ENCODE measurements around the gene PLEKHO2.

The PLEKHO2 gene

DNA sequence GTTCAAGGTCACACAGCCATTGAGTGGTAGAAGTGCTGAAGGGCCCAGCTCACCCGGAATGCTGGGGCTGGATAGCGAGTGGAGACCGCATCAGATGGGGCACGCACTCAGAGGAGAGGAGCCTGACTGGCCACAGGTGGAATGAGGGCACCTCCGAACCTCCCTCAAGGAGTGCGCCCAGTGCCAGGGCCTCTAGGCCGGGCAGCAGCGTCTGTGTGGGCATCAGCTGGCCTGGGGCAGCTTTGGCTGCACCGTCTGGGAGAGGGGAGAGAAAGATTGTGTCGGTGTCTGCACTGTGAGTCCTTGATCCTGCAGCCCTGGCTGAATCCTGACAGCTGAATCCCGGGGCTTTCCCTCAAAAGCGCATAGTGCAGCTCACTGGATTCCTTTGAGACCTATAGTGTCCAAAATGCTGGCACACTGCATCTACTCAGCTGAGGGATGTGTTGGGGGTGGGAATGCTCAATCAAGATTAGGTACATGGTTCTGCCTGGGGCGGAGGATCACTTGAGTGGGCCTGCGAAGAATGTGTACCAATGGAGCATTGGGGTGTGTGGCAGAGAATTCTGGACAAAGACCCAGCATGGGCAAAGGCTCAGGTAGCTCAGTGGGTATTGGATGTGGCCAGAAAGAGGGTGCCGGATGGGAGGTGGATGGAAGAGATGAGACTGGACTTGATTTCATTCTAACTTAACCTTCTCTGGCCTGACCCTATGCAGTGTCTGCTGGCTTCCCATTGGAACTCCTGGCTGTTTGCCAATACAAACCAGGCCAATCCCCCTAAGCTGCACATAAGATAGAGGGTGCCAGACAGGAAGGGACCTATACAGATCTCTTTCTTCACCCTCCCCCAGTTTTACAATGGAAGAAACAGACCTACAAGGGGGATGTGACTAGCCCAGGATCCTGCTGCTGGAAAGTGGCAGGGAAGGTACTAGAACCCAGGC, 70.9 kb downstream of the PLEKHO2 start:
- ATAC-seq, result peak; percentile 5
- no peak for TF ChIP-seq ZNF70 (CRISPR knock-in tag; IDR thresholded peaks at IDR 0.05)
- TF ChIP-seq ARNTL (CRISPR knock-in tag; IDR thresholded peaks at IDR 0.05; ENCODE audit: borderline replicate concordance, low read depth), result no peak
- TF ChIP-seq BACH2 (CRISPR knock-in tag; IDR thresholded peaks at IDR 0.05; ENCODE audit: borderline replicate concordance), result no peak
- no peak for TF ChIP-seq RARB (CRISPR knock-in tag; IDR thresholded peaks at IDR 0.05)
- TF ChIP-seq, protein P1, sequence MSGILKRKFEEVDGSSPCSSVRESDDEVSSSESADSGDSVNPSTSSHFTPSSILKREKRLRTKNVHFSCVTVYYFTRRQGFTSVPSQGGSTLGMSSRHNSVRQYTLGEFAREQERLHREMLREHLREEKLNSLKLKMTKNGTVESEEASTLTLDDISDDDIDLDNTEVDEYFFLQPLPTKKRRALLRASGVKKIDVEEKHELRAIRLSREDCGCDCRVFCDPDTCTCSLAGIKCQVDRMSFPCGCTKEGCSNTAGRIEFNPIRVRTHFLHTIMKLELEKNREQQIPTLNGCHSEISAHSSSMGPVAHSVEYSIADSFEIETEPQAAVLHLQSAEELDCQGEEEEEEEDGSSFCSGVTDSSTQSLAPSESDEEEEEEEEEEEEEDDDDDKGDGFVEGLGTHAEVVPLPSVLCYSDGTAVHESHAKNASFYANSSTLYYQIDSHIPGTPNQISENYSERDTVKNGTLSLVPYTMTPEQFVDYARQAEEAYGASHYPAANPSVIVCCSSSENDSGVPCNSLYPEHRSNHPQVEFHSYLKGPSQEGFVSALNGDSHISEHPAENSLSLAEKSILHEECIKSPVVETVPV (CRISPR knock-in tag; IDR thresholded peaks at IDR 0.05), result no peak
- no peak for TF ChIP-seq ZFP3 (CRISPR knock-in tag; IDR thresholded peaks at IDR 0.05)

DNA sequence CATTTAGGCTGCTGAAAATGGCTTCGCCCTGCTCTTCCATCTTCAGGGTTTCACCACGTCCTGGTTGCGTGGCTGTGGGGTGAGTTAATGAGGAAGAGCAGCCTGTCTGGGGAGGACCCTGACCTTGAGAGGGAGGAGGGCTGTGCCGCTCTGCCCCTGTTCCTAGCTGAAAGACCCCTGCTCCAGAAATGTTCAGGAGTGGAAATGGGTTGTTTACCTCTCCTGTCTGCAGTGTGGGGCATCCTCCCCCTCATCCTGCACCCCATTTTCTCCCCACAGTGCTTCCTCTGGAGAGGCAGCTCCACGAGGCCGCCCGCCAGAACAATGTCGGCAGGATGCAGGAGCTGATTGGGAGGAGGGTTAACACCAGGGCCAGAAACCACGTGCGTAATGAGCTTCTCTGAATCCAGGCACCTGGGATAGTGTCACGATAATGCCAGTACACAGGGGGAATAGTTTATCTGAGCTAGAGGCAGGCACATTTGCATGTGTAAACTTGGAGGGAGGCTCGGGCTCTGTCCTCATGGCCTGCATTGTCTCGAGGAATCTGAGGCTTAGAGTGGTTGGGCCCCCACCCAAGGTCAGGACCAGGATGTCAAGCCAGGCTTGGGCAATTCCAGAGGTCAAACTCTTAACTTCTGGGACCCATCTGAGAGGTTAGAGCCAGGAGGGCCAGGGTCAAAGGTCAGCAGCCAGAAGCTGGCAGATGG, 74.0 kb downstream of the PLEKHO2 start:
- ATAC-seq, result no peak
- no peak for TF ChIP-seq RARB (CRISPR knock-in tag; IDR thresholded peaks at IDR 0.05)
- TF ChIP-seq ZNF8 (CRISPR knock-in tag; IDR thresholded peaks at IDR 0.05), result no peak
- no peak for TF ChIP-seq ESRRG (CRISPR knock-in tag; IDR thresholded peaks at IDR 0.05)
- no peak for TF ChIP-seq CREB5 (CRISPR knock-in tag; IDR thresholded peaks at IDR 0.05; ENCODE audit: low read depth)
- TF ChIP-seq TOX (CRISPR knock-in tag; IDR thresholded peaks at IDR 0.05; ENCODE audit: borderline replicate concordance), result no peak
- no peak for TF ChIP-seq SNAI2 (CRISPR knock-in tag; IDR thresholded peaks at IDR 0.05)

DNA sequence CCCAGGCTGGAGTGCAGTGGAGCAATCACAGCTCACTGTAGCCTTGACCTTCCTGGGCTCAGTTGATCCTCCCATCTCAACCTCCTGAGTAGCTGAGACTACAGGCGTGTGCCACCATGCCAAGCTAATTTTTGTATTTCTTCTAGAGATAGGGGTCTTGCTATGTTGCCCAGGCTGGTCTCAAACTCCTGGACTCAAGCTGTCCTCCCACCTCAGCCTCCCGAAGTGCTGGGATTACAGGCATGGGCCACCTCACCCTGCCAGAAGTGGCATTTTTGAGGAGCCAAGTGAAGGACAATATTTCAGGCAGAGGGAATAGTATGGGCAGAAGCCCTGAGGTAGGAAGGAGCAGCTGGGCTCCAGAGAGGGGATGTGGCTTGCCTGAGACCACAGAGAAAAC, 74.7 kb downstream of the PLEKHO2 start:
- no peak for ATAC-seq
- TF ChIP-seq CREB5 (CRISPR knock-in tag; IDR thresholded peaks at IDR 0.05; ENCODE audit: low read depth) (no peak), ZFP3 (CRISPR knock-in tag; IDR thresholded peaks at IDR 0.05) (no peak), PPARA (CRISPR knock-in tag; IDR thresholded peaks at IDR 0.05; ENCODE audit: borderline replicate concordance) (no peak), RARB (CRISPR knock-in tag; IDR thresholded peaks at IDR 0.05) (no peak), ZNF565 (CRISPR knock-in tag; conservative IDR thresholded peaks at IDR 0.05; ENCODE audit: low read depth) (no peak), ZNF70 (CRISPR knock-in tag; IDR thresholded peaks at IDR 0.05) (no peak), TOX (CRISPR knock-in tag; IDR thresholded peaks at IDR 0.05; ENCODE audit: borderline replicate concordance) (no peak), GLIS3 (CRISPR knock-in tag; IDR thresholded peaks at IDR 0.05) (no peak), SNAI2 (CRISPR knock-in tag; IDR thresholded peaks at IDR 0.05) (no peak), ZNF8 (CRISPR knock-in tag; IDR thresholded peaks at IDR 0.05) (no peak)
- TF ChIP-seq, protein P1 (CRISPR knock-in tag; IDR thresholded peaks at IDR 0.05), result no peak

DNA sequence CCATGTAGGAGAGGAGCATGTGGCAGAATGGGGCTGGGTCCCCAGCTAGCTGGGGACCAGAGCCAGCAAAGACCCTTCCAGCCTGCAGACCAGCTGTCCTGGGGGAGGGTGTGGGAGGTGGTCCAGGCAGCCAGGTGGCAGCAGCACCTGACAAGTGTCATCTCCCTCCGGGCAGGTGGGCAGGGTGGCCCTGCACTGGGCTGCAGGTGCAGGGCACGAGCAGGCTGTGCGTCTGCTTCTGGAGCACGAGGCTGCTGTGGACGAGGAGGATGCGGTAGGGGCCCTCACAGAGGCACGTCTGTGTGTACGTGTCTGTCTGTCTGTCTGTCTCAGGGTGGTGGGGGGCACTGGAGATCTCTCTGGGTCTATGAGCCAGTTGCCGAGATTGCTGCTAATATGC, 75.5 kb downstream of the PLEKHO2 start:
- no peak for ATAC-seq
- TF ChIP-seq TCF4 (CRISPR knock-in tag; IDR thresholded peaks at IDR 0.05; ENCODE audit: borderline replicate concordance) (no peak), TOX (CRISPR knock-in tag; IDR thresholded peaks at IDR 0.05; ENCODE audit: borderline replicate concordance) (no peak), GLIS3 (CRISPR knock-in tag; IDR thresholded peaks at IDR 0.05) (no peak), PATZ1 (CRISPR knock-in tag; IDR thresholded peaks at IDR 0.05; ENCODE audit: borderline replicate concordance) (no peak), OSR1 (CRISPR knock-in tag; IDR thresholded peaks at IDR 0.05) (no peak), ZFP3 (CRISPR knock-in tag; IDR thresholded peaks at IDR 0.05) (no peak), ESRRG (CRISPR knock-in tag; IDR thresholded peaks at IDR 0.05) (no peak), BACH2 (CRISPR knock-in tag; IDR thresholded peaks at IDR 0.05; ENCODE audit: borderline replicate concordance) (no peak), CREB5 (CRISPR knock-in tag; IDR thresholded peaks at IDR 0.05; ENCODE audit: low read depth) (no peak), ZFP30 (CRISPR knock-in tag; IDR thresholded peaks at IDR 0.05) (no peak), SNAI2 (CRISPR knock-in tag; IDR thresholded peaks at IDR 0.05) (no peak), ARNTL (CRISPR knock-in tag; IDR thresholded peaks at IDR 0.05; ENCODE audit: borderline replicate concordance, low read depth) (no peak), ZC3H10 (CRISPR knock-in tag; IDR thresholded peaks at IDR 0.05) (no peak), PPARA (CRISPR knock-in tag; IDR thresholded peaks at IDR 0.05; ENCODE audit: borderline replicate concordance) (no peak)
- TF ChIP-seq, protein P2, sequence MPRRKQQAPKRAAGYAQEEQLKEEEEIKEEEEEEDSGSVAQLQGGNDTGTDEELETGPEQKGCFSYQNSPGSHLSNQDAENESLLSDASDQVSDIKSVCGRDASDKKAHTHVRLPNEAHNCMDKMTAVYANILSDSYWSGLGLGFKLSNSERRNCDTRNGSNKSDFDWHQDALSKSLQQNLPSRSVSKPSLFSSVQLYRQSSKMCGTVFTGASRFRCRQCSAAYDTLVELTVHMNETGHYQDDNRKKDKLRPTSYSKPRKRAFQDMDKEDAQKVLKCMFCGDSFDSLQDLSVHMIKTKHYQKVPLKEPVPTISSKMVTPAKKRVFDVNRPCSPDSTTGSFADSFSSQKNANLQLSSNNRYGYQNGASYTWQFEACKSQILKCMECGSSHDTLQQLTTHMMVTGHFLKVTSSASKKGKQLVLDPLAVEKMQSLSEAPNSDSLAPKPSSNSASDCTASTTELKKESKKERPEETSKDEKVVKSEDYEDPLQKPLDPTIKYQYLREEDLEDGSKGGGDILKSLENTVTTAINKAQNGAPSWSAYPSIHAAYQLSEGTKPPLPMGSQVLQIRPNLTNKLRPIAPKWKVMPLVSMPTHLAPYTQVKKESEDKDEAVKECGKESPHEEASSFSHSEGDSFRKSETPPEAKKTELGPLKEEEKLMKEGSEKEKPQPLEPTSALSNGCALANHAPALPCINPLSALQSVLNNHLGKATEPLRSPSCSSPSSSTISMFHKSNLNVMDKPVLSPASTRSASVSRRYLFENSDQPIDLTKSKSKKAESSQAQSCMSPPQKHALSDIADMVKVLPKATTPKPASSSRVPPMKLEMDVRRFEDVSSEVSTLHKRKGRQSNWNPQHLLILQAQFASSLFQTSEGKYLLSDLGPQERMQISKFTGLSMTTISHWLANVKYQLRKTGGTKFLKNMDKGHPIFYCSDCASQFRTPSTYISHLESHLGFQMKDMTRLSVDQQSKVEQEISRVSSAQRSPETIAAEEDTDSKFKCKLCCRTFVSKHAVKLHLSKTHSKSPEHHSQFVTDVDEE (CRISPR knock-in tag; IDR thresholded peaks at IDR 0.05), result no peak
